ENCODE measurements around the gene CARD14.

DNA sequence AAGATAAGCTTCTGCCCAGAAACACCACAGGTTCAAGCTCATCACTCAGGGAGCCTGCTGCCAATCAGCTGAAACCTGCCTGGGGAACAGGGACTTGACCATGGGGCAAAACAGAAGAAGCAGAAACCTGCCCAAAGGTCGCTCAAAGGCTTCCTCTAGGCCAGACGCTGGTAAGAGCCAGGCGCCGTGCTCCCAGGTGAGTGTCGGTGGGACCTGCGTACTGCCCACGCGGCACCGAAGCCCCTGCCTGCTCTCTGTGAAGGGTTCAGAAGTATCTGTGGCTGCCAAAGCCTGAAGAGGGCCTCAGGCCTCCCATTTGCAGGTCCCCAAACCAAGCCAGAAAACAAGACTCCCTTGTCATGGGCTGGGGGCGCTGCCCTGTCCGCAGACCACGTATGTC lies 39.9 kb downstream of the CARD14 start:
- TF ChIP-seq, protein P1, sequence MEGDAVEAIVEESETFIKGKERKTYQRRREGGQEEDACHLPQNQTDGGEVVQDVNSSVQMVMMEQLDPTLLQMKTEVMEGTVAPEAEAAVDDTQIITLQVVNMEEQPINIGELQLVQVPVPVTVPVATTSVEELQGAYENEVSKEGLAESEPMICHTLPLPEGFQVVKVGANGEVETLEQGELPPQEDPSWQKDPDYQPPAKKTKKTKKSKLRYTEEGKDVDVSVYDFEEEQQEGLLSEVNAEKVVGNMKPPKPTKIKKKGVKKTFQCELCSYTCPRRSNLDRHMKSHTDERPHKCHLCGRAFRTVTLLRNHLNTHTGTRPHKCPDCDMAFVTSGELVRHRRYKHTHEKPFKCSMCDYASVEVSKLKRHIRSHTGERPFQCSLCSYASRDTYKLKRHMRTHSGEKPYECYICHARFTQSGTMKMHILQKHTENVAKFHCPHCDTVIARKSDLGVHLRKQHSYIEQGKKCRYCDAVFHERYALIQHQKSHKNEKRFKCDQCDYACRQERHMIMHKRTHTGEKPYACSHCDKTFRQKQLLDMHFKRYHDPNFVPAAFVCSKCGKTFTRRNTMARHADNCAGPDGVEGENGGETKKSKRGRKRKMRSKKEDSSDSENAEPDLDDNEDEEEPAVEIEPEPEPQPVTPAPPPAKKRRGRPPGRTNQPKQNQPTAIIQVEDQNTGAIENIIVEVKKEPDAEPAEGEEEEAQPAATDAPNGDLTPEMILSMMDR (IDR thresholded peaks at IDR 0.05): no peak
- TF ChIP-seq EZH2 (IDR thresholded peaks at IDR 0.05; ENCODE audit: borderline replicate concordance, insufficient read depth, low read depth, low read length, poor library complexity, severe bottlenecking): no peak

All from B cell (primary cell).